CD4-positive, CD25-positive, alpha-beta regulatory T cell (primary cell): ENCODE data around the gene CAMK2D. TPM values are rescaled to one million over a fixed set of nuclear protein-coding genes. Genes with fewer than 3 reads are reported as not detected.

Experiments used
- ATAC-seq, 2 donors: fragments of 150-1000 bp; cut with Tn5 transposase; one replicate each; pipeline ENCODE4 v1.10.0; 2021; ENCODE audit warnings: low read depth in 2 of 2, moderate number of reproducible peaks in 2 of 2, moderate library complexity in 1 of 2
- DNase-seq, 3 donors: peaks; one replicate each; pipeline versions ENCODE4 v3.0.0 to v3.0.0-alpha.2; 2012 to 2022; ENCODE audit warnings: mixed read lengths in 1 of 3
- H3K27ac ChIP-seq: one replicate; pipeline ENCODE4 v1.7.0; 2013; ENCODE audit warnings: mild to moderate bottlenecking, low read length; ENCODE audit not compliant: insufficient read depth, poor library complexity, severe bottlenecking
- H3K27me3 ChIP-seq: one replicate; pipeline ENCODE4 v1.7.0; 2013; ENCODE audit warnings: low read length; ENCODE audit not compliant: control insufficient read depth, insufficient read depth
- H3K36me3 ChIP-seq: one replicate; pipeline ENCODE4 v1.7.0; 2013; ENCODE audit warnings: mild to moderate bottlenecking, low read length, moderate library complexity; ENCODE audit not compliant: control insufficient read depth, insufficient read depth
- H3K4me1 ChIP-seq: 2 replicates; pipeline ENCODE4 v1.7.0; 2013; ENCODE audit warnings: mild to moderate bottlenecking, low read length; ENCODE audit not compliant: insufficient read depth, control insufficient read depth, poor library complexity, severe bottlenecking
- H3K4me3 ChIP-seq: one replicate; pipeline ENCODE4 v1.7.0; 2013; ENCODE audit warnings: low read depth, mild to moderate bottlenecking, low read length, moderate library complexity
- H3K9me3 ChIP-seq, 2 experiments: 1 replicate in 1 of 2; 2 replicates in 1 of 2; pipeline ENCODE4 v1.7.0; 2013; ENCODE audit warnings: low read length in 2 of 2, mild to moderate bottlenecking in 1 of 2, moderate library complexity in 1 of 2; ENCODE audit not compliant: control insufficient read depth in 2 of 2
- H3K27ac Mint-ChIP-seq, 3 donors: one replicate each; pipeline ENCODE4 v1.8.0; 2020 to 2022; ENCODE audit warnings: mild to moderate bottlenecking in 3 of 3, mixed read lengths in 3 of 3, moderate library complexity in 2 of 3
- H3K27me3 Mint-ChIP-seq: one replicate; pipeline ENCODE4 v1.8.0; 2022; ENCODE audit warnings: mild to moderate bottlenecking, mixed read lengths
- H3K36me3 Mint-ChIP-seq: one replicate; pipeline ENCODE4 v1.8.0; 2020; ENCODE audit warnings: mixed read lengths
- H3K4me1 Mint-ChIP-seq, 4 donors: one replicate each; pipeline ENCODE4 v1.8.0; 2020 to 2022; ENCODE audit warnings: mixed read lengths in 4 of 4, mild to moderate bottlenecking in 1 of 4
- H3K4me3 Mint-ChIP-seq, 4 donors: one replicate each; pipeline ENCODE4 v1.8.0; 2020 to 2022; ENCODE audit warnings: mild to moderate bottlenecking in 4 of 4, mixed read lengths in 4 of 4, moderate library complexity in 3 of 4
- H3K9me3 Mint-ChIP-seq, 7 donors: one replicate each; pipeline ENCODE4 v1.8.0; 2020 to 2022; ENCODE audit warnings: mixed read lengths in 7 of 7, mild to moderate bottlenecking in 3 of 7, moderate library complexity in 2 of 7
- polyA plus RNA-seq, 4 donors: library from polyadenylated mRNA; unstranded; fragments of 300-500 nt; fragmentation: Illumina TruSeq; gene quantifications; one replicate each; pipeline ENCODE4 v1.2.3, GENCODE V29; 2021
- total RNA-seq: library from RNA; stranded (reverse); gene quantifications from one replicate; pipeline ENCODE4 v1.2.3, GENCODE V29; 2022

The CAMK2D gene
- total and polyA plus RNA-seq, 5 donors from 2014 or later = 24.5 to 42.7 (median 26.2) TPM

DNA sequence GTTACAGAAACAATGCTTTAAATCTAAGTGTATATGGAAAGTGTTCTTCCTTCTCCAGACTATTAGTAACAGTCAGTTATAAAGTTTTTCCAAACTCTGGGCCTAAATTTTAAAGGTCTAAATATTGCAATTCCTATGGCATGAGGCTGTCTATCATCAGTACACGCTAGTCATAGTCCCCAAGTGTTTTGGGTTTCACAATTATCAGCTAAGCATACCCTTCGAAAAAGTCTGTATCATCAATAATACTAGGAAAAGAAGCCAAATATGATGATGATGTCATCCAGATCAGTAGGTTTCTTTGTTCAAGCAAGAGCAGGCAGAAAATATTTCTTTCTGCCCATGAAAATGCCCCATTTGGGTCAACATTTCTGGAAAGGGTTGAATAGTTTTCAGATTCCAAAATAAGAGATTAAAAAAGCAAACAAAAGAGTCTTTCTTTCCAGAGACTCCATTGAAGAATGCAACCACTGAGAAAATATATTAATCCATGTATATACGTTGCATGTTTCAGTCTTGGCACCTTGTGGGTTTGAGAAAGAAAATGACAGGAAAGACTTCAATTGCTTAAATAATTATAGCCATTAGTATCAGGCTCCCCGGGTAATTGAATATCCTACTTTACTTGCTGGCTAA is 173.8 kb downstream of the CAMK2D start:
- Histone ChIP-seq H3K27me3 (no peaks in the 10 kb centered on the region), H3K4me3 (no peak overlapping the region), H3K36me3 (peaks cover 4% of the 10 kb centered on the region), H3K4me1 (peaks cover 10% of the 10 kb centered on the region), H3K9me3 (no peaks in the 10 kb centered on the region), H3K27ac (no peak overlapping the region)
- H3K36me3 Mint-ChIP-seq = peaks cover 19% of the 10 kb centered on the region
- ATAC-seq (no peak), DNase-seq (no peak)
- no peak overlapping the region for H3K27ac Mint-ChIP-seq
- H3K4me3 Mint-ChIP-seq = no peak overlapping the region
- H3K27me3 Mint-ChIP-seq = no peaks in the 10 kb centered on the region
- peaks cover 29 to 53% (median 43%) of the 10 kb centered on the region in 4 donors for H3K4me1 Mint-ChIP-seq
- H3K9me3 Mint-ChIP-seq = peaks cover 0 to 2% (median 0%) of the 10 kb centered on the region in 7 donors

- Histone ChIP-seq H3K4me1 (peaks cover 10% of the 10 kb centered on the region), H3K36me3 (peaks cover 4% of the 10 kb centered on the region), H3K27me3 (no peaks in the 10 kb centered on the region), H3K27ac (no peak overlapping the region), H3K4me3 (no peak overlapping the region), H3K9me3 (no peaks in the 10 kb centered on the region)
- H3K27me3 Mint-ChIP-seq = no peaks in the 10 kb centered on the region
- H3K4me1 Mint-ChIP-seq = peaks cover 32 to 52% (median 43%) of the 10 kb centered on the region in 4 donors
- H3K27ac Mint-ChIP-seq = peak overlapping the region in 1 of 3 donors; percentile 14
- H3K4me3 Mint-ChIP-seq = peak overlapping the region in 1 of 4 donors; percentile 43
- peaks cover 19% of the 10 kb centered on the region for H3K36me3 Mint-ChIP-seq
- no peak for ATAC-seq
- H3K9me3 Mint-ChIP-seq = peaks cover 0 to 2% (median 0%) of the 10 kb centered on the region in 7 donors
- DNase-seq = no peak
Observed at GRCh38 chr4:113587156-113587555, 174.4 kb downstream of the CAMK2D start.

GRCh38 chr4:113586072-113586471 is 175.5 kb downstream of the CAMK2D start:
- Histone ChIP-seq H3K27me3 (no peaks in the 10 kb centered on the region), H3K4me1 (peaks cover 3% of the 10 kb centered on the region), H3K36me3 (peaks cover 4% of the 10 kb centered on the region), H3K4me3 (no peak overlapping the region), H3K27ac (no peak overlapping the region), H3K9me3 (no peaks in the 10 kb centered on the region)
- no peak overlapping the region for H3K4me3 Mint-ChIP-seq
- ATAC-seq (no peak), DNase-seq (no peak)
- peaks cover 19% of the 10 kb centered on the region for H3K36me3 Mint-ChIP-seq
- peaks cover 0 to 2% (median 0%) of the 10 kb centered on the region in 7 donors for H3K9me3 Mint-ChIP-seq
- no peak overlapping the region for H3K27ac Mint-ChIP-seq
- no peaks in the 10 kb centered on the region for H3K27me3 Mint-ChIP-seq
- peaks cover 28 to 48% (median 36%) of the 10 kb centered on the region in 4 donors for H3K4me1 Mint-ChIP-seq

DNA sequence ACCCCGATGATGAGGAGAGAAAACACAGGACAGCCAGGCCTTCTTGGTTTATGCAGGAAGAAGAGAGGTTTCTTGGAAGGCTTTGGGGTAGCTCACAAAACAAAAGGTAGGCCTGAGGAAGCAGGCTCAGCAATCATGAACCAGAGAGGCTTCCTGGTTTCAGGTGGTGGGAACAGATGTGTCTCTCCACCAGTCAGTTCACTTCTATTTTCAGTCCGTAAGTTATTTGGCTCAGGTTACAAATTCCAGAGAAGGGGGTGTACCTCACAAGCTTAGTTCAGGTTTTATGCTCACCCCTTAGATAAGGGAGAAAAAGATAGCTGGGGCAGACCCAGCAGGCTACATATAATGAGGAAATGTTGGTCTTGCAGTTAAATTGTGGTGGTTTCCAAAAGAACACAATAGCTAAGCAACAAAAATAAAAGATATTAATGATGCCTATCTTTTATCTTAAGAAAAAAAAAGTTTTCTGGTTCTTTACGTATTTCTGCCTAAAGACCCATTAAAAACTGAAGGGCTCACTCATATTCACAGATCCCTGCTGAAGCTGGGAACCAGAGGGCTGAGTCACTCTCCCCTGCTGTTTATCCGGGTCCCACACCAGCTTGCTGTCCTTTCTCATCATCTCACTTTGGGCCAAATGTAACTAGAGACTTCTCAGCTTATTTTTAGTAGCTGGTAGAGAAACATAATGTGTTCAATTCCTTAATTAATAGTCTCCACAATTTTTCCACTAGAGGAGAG is 177.0 kb downstream of the CAMK2D start:
- Mint-ChIP-seq H3K4me3 (no peak overlapping the region), H3K27me3 (no peaks in the 10 kb centered on the region), H3K36me3 (peaks cover 18% of the 10 kb centered on the region), H3K27ac (peak overlapping the region in 2 of 3 donors; percentile 13 to 36), H3K9me3 (peaks cover 0 to 2% (median 0%) of the 10 kb centered on the region in 7 donors), H3K4me1 (peaks cover 26 to 49% (median 39%) of the 10 kb centered on the region in 4 donors)
- Histone ChIP-seq H3K4me1 (peaks cover 3% of the 10 kb centered on the region), H3K4me3 (no peak overlapping the region), H3K27ac (no peak overlapping the region), H3K27me3 (no peaks in the 10 kb centered on the region), H3K9me3 (no peaks in the 10 kb centered on the region), H3K36me3 (peaks cover 4% of the 10 kb centered on the region)
- DNase-seq = no peak
- ATAC-seq = no peak

DNA sequence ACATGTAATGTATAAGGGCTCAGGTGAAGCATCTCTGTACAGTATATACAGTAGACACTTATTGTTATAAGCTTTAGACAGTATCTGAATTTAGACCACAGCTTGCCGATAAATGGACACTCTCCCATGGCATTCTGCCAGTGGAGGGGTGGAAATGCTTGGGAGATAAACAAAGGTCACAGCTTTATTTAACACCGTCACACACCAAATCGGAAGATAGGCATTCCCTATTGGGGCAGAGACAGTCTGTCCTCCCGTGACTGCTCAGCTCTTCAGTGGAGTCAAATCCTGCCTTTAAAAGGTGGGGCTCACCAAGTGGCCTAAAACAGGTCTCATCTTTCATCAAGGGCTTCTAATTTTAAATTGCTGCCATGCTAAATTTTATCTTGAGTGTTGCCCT is 178.8 kb downstream of the CAMK2D start:
- no peak overlapping the region for H3K27ac Mint-ChIP-seq

DNA sequence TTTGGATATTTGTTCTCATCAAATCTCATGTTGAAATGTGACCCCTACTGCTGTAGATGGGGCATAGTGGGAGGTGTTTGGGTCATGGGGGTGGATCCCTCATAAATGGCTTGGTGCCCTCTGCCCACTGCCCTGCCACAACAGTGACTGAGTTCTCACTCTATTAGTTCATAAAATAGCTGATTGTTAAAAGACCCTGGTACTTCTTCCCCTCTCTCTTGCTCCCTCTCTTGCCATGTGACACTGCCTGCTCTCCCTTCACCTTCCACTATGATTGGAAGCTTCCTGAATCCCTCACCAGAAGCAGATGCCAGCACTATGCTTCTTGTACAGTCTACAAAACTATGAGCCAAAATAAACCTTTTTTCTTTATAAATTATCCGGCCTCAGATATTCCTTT is 182.2 kb downstream of the CAMK2D start:
- no peaks in the 10 kb centered on the region for H3K27me3 ChIP-seq
- Mint-ChIP-seq H3K27ac (peak overlapping the region; percentile 47 to 71 (median 55)), H3K36me3 (peaks cover 14% of the 10 kb centered on the region), H3K4me1 (peaks cover 44 to 68% (median 53%) of the 10 kb centered on the region in 4 donors), H3K9me3 (peaks cover 0 to 2% (median 0%) of the 10 kb centered on the region in 7 donors), H3K4me3 (no peak overlapping the region), H3K27me3 (no peaks in the 10 kb centered on the region)
- H3K4me3 ChIP-seq = no peak overlapping the region
- H3K4me1 ChIP-seq = peaks cover 15% of the 10 kb centered on the region
- H3K9me3 ChIP-seq = no peaks in the 10 kb centered on the region
- ATAC-seq = no peak
- no peak overlapping the region for H3K27ac ChIP-seq
- peaks cover 2% of the 10 kb centered on the region for H3K36me3 ChIP-seq
- no peak for DNase-seq

More for the DNA sequence above, 178.8 kb downstream of the CAMK2D start:
- Histone ChIP-seq H3K27me3 (no peaks in the 10 kb centered on the region), H3K4me1 (peaks cover 3% of the 10 kb centered on the region), H3K36me3 (peaks cover 4% of the 10 kb centered on the region), H3K9me3 (no peaks in the 10 kb centered on the region), H3K4me3 (no peak overlapping the region), H3K27ac (no peak overlapping the region)
- Mint-ChIP-seq H3K4me3 (no peak overlapping the region), H3K9me3 (peaks cover 0 to 2% (median 0%) of the 10 kb centered on the region in 7 donors), H3K36me3 (peaks cover 14% of the 10 kb centered on the region), H3K4me1 (peaks cover 33 to 53% (median 42%) of the 10 kb centered on the region in 4 donors), H3K27me3 (no peaks in the 10 kb centered on the region)
- DNase-seq (no peak), ATAC-seq (no peak)

DNA sequence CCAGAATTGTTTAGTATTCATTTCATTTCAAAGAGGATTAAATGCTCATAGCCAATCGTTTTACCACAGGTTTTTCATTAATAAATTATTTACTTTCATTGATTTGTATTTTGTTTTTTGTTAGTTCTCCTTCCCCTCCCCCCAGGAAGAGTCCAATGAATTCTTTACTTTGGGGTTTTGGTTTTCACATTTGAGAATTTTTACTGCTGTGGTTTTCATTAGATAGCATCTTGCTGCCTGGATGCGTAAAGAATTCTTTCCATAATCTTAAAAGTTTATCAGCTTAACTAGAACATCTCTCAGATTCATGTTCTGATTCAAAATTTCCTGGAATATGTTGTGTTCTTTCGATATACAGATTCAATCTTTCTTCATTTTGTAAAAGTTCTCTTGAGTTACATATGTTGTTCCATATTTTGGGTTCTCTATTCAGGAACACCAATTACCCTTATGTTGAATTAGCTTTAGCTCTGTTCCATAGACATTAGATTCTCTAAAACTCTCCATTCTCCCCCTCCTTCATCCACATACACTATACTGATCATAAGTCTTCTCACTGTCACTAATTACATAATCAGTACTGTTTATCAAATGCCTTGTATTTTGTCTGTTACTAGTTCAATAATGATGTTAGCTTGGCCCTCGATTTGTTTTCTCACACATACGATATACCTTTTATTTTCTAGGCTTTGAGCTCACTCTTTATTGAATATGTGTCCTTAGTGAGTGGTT is 184.4 kb downstream of the CAMK2D start:
- no peaks in the 10 kb centered on the region for H3K9me3 ChIP-seq
- peak overlapping the region; percentile 11 to 32 (median 12) for H3K27ac Mint-ChIP-seq
- H3K9me3 Mint-ChIP-seq = peaks cover 0 to 7% (median 6%) of the 10 kb centered on the region in 7 donors
- no peaks in the 10 kb centered on the region for H3K27me3 Mint-ChIP-seq
- no peak overlapping the region for H3K4me3 ChIP-seq
- peak overlapping the region in 1 of 4 donors; percentile 27 for H3K4me3 Mint-ChIP-seq
- no peak for DNase-seq
- H3K27ac ChIP-seq = no peak overlapping the region
- H3K27me3 ChIP-seq = no peaks in the 10 kb centered on the region
- ATAC-seq = no peak
- H3K4me1 Mint-ChIP-seq = peaks cover 56 to 82% (median 67%) of the 10 kb centered on the region in 4 donors
- H3K36me3 ChIP-seq = no peaks in the 10 kb centered on the region
- peaks cover 22% of the 10 kb centered on the region for H3K4me1 ChIP-seq
- peaks cover 24% of the 10 kb centered on the region for H3K36me3 Mint-ChIP-seq
